ENCODE data around the gene SCO2. TPM values are rescaled to one million over a fixed set of nuclear protein-coding genes. Genes with fewer than 3 reads are reported as not detected.

The SCO2 gene
- total and polyA plus RNA-seq, 2 of the 4 experiments (the other 2 are of a cell fraction), result 1.3 to 1.9 TPM

DNA sequence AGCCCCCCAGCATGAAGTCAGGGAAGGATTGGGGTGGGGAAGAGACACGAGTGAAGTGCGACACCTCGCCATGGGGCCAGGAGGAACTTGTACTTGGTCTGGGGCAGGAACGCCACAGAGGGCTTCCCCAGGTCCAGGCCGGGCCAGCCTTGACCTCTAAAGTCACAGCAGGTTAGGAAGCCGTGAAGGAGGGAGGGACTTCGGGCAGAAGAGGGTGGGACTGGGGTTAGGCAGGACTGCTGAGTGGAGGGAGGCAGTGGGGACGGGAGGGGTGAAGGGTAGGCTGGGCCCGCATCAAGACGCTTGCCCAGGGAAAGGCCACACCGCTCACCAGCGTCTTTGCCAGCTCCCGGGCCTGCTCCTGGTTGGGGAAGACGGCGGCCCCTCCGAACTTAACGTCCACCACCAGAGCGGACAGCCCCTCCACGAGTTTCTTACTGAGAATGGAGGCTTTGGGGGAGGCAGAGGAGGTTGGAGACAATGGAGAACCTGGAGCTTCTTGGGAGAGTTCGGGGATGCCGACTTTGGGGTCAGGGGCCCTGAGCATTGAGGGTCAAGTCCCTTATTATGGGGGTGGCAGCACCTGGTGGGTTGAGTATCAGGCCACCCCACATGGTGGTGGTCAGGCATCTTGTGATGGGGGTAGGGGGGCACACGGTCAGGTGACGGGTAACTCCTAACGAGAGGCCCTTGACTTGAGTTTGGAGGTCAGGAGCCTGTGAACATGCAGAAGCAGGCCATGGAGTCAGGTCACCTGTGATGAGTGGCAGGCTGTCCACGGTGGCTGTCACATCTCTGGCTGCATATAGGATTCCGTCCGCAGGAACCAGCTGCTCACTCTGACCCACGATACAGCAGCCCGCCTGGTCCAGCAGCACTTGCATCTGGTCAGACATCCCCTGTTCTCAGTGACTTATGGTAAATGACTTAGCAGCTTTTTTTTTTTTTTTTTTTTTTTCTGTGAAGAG lies 1.7 kb upstream of the SCO2 start:
- in situ Hi-C loops (cut with MboI; ENCODE audit: low sequenced_read_pairs) (loop anchor here (5.0 kb wide), 1 partner anchor 50 kb away; the partner anchor contains the start of gene CPT1B), dilution Hi-C loops (cut with HindIII; ENCODE audit: low sequenced_read_pairs, unreplicated experiment) (no loop called here), intact Hi-C loops (cut with micrococcal nuclease) (loop anchor here (5.0 kb wide), 1 partner anchor 55 kb away; the partner anchor contains the start of gene CHKB)
- Histone ChIP-seq H2AK9ac (replicated peaks; ENCODE audit: low read depth, low read length, poor library complexity) (peak overlapping the region; percentile 99), H4K20me1 (ENCODE audit: insufficient read depth, low read length) (peaks cover 19% of the 10 kb centered on the region), H3K36me3 (ENCODE audit: control insufficient read depth, insufficient read depth, low read length) (peaks cover 17% of the 10 kb centered on the region), H2BK15ac (ENCODE audit: low read depth, low read length) (no peak overlapping the region; the same call in 2 of the 3 replicates), H3K18ac (ENCODE audit: low read depth, low read length) (no peak overlapping the region), H3K79me1 (ENCODE audit: low read depth in 1 of 2, low read length in 2 of 2) (peaks cover 11 to 46% of the 10 kb centered on the region in 2 experiments), H4K5ac (ENCODE audit: low read depth, low read length) (peak overlapping the region; percentile 79), H2BK20ac (ENCODE audit: low read depth, low read length) (no peak overlapping the region), H3K27ac (ENCODE audit: insufficient read depth, low read length) (peak overlapping the region; percentile 96), H4K8ac (ENCODE audit: low read depth in 2 of 2, low read length in 2 of 2) (peak overlapping the region; percentile 81 to 82), H3K4me1 (ENCODE audit: control insufficient read depth, insufficient read depth, low read length) (peaks cover 20% of the 10 kb centered on the region), H3K23ac (ENCODE audit: low read depth, low read length) (peak overlapping the region; percentile 97), H4K91ac (ENCODE audit: insufficient read depth, low read depth, low read length) (peak overlapping the region; percentile 76), H2BK5ac (ENCODE audit: low read depth, low read length, poor library complexity, severe bottlenecking) (peak overlapping the region; percentile 85), H3K9me1 (ENCODE audit: insufficient read depth, low read length) (peaks cover 15% of the 10 kb centered on the region), H3K4ac (ENCODE audit: low read depth, low read length) (peak overlapping the region; percentile 96), H2AFZ (replicated peaks; ENCODE audit: low read length, poor library complexity) (peak overlapping the region; percentile 96), H2BK120ac (ENCODE audit: low read depth, low read length) (no peak overlapping the region; the same call in 1 of the 2 replicates), H3K9ac (ENCODE audit: low read depth, low read length) (peak overlapping the region; percentile 72), H3K4me2 (ENCODE audit: low read depth, low read length) (peak overlapping the region; percentile 90), H2AK5ac (ENCODE audit: low read depth, low read length) (peak overlapping the region; percentile 94), H3K9me3 (ENCODE audit: control insufficient read depth, insufficient read depth, low read length) (no peaks in the 10 kb centered on the region), H3K4me3 (ENCODE audit: insufficient read depth, low read depth, low read length) (peak overlapping the region; percentile 84), H3K14ac (replicated peaks; ENCODE audit: low read depth, low read length) (peak overlapping the region; percentile 92), H3K27me3 (ENCODE audit: control insufficient read depth, insufficient read depth, low read length) (peaks cover 5% of the 10 kb centered on the region; the same call in 1 of the 2 replicates), H3K56ac (ENCODE audit: extremely low read depth, insufficient read depth, low read length) (peak overlapping the region; percentile 61; the same call in 1 of the 2 replicates)
- 0 out of 2 replicates have a peak, but pooled peaks have one; percentile 4 for TF ChIP-seq NFE2L2 (IDR thresholded peaks at IDR 0.05; ENCODE audit: low read depth, low read length)
- TF ChIP-seq, protein P1, sequence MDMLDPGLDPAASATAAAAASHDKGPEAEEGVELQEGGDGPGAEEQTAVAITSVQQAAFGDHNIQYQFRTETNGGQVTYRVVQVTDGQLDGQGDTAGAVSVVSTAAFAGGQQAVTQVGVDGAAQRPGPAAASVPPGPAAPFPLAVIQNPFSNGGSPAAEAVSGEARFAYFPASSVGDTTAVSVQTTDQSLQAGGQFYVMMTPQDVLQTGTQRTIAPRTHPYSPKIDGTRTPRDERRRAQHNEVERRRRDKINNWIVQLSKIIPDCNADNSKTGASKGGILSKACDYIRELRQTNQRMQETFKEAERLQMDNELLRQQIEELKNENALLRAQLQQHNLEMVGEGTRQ (IDR thresholded peaks at IDR 0.05; ENCODE audit: low read depth, low read length), result no peak
- ATAC-seq (ENCODE audit: low read depth) (no peak), DNase-seq (no peak)
- ChIA-PET CTCF (interaction anchor here (0.7 kb wide), 1 partner anchor 14 kb away, joined by 3 read pairs; no protein-coding TSS in a partner anchor), POLR2A (ENCODE audit: unreplicated experiment) (no interaction called here)
- WGBS, 2 experiments (ENCODE audit: extremely low coverage in 2 of 2, insufficient read length in 1 of 2), result 52% methylated on average over 5 of the region's 29 CpGs; no CpG with 5 or more reads in 1 of the 2 experiments
- no TSS peak for BruUV-seq (replicated peaks)
